ENCODE measurements around the gene SHC2. TPM values are rescaled to one million over a fixed set of nuclear protein-coding genes. Genes with fewer than 3 reads are reported as not detected.

Gene SHC2
- total and polyA plus RNA-seq, 9 of the 15 experiments (the other 6 are each of a cell fraction or from before 2014, with no cell fraction given), result 0.14 to 0.36 (median 0.17) TPM; not detected in 5

GRCh38 chr19:498511-498891, 37.7 kb upstream of the SHC2 start:
- Histone ChIP-seq H3K36me3 (ENCODE audit: control insufficient read depth, insufficient read depth, low read length) (no peaks in the 10 kb centered on the region), H3K9ac (ENCODE audit: insufficient read depth in 1 of 2, low read depth in 2 of 2, low read length in 2 of 2) (no peak overlapping the region), H3K27ac (ENCODE audit: extremely low read depth, low read depth, low read length) (no peak overlapping the region), H3K4me2 (ENCODE audit: insufficient read depth, low read length) (no peak overlapping the region), H3K9me1 (ENCODE audit: control insufficient read depth, insufficient read depth, low read length) (no peaks in the 10 kb centered on the region), H3K9me3 (replicated peaks; ENCODE audit: control insufficient read depth, insufficient read depth, low read depth, low read length) (no peaks in the 10 kb centered on the region), H3K27me3 (ENCODE audit: control insufficient read depth in 2 of 2, insufficient read depth in 2 of 2, low read length in 2 of 2) (no peaks in the 10 kb centered on the region), H3K4me3 (no peak overlapping the region), H3K4me1 (replicated peaks in 1 of 2; ENCODE audit: control insufficient read depth in 2 of 2, insufficient read depth in 2 of 2, low read length in 2 of 2) (peaks cover 0 to 45% of the 10 kb centered on the region in 2 experiments; a peak in 3 of 5 replicates), H2AFZ (ENCODE audit: low read depth, low read length) (no peak overlapping the region), H4K20me1 (replicated peaks; ENCODE audit: control insufficient read depth, insufficient read depth, low read length) (no peaks in the 10 kb centered on the region), H3K79me2 (ENCODE audit: control insufficient read depth, insufficient read depth, low read length) (no peaks in the 10 kb centered on the region)
- 57% methylated on average over 6 of the region's 26 CpGs for WGBS (ENCODE audit: insufficient coverage, low coverage, missing lambda C conversion rate)
- ChIA-PET CTCF (ENCODE audit: low intra/inter-chr PET ratio) (no interaction called here), POLR2A (interaction anchor here (0.9 kb wide), 1 partner anchor 9 kb away, joined by 4 read pairs; no protein-coding TSS in a partner anchor)
- in situ Hi-C loops (cut with MboI), result no loop called here
- intact Hi-C loops (cut with micrococcal nuclease), result no loop called here
- DNase-seq (ENCODE audit: extremely low read depth in 1 of 4, low spot score in 3 of 4) (no peak), ATAC-seq (no peak), FAIRE-seq (no peak)
- TF ChIP-seq JUN (IDR thresholded peaks at IDR 0.05; ENCODE audit: borderline replicate concordance, low read depth, low read length) (no peak), JUN (CRISPR knock-in tag; IDR thresholded peaks at IDR 0.05; ENCODE audit: borderline replicate concordance) (no peak), ARID3A (IDR thresholded peaks at IDR 0.05; ENCODE audit: borderline replicate concordance, low read depth, low read length) (no peak), NELFE (IDR thresholded peaks at IDR 0.05; ENCODE audit: insufficient read depth, insufficient read length) (no peak), MGA (IDR thresholded peaks at IDR 0.05) (no peak), HMGN3 (IDR thresholded peaks at IDR 0.05; ENCODE audit: borderline replicate concordance, extremely low read depth, insufficient read length, low read depth, low read length) (no peak), ZNF232 (CRISPR knock-in tag; IDR thresholded peaks at IDR 0.05) (no peak), CBFA2T2 (conservative IDR thresholded peaks at IDR 0.05) (no peak), ZNF224 (CRISPR knock-in tag; IDR thresholded peaks at IDR 0.05) (no peak), POLR2AphosphoS2 (IDR thresholded peaks at IDR 0.05; ENCODE audit: low read length) (no peak)
- no TSS peak for BruUV-seq (replicated peaks)

Data from K562 (cell line).